ENCODE measurements around the gene TCTN2. TPM values are rescaled to one million over a fixed set of nuclear protein-coding genes. Genes with fewer than 3 reads are reported as not detected.

TCTN2 gene
- total and polyA plus RNA-seq, 2 of the 4 experiments (the other 2 are of a cell fraction), result 8.4 to 13.6 TPM

- no peak overlapping the region for H2AFZ ChIP-seq (replicated peaks; ENCODE audit: low read length, poor library complexity)
- H3K23ac ChIP-seq (ENCODE audit: low read depth, low read length), result no peak overlapping the region
- H3K9me1 ChIP-seq (ENCODE audit: insufficient read depth, low read length), result no peaks in the 10 kb centered on the region; the same call in 1 of the 2 replicates
- H3K79me1 ChIP-seq (ENCODE audit: low read depth in 1 of 2, low read length in 2 of 2), result no peaks in the 10 kb centered on the region
- H3K4me3 ChIP-seq (ENCODE audit: insufficient read depth, low read depth, low read length), result no peak overlapping the region
- H3K4me2 ChIP-seq (ENCODE audit: low read depth, low read length), result no peak overlapping the region
- H3K14ac ChIP-seq (replicated peaks; ENCODE audit: low read depth, low read length), result no peak overlapping the region
- H3K4ac ChIP-seq (ENCODE audit: low read depth, low read length), result no peak overlapping the region
- TF ChIP-seq POLR2A (IDR thresholded peaks at IDR 0.05; ENCODE audit: low read depth, low read length), result no peak
- no peak for TF ChIP-seq MAFK (IDR thresholded peaks at IDR 0.05; ENCODE audit: low read depth, low read length)
- no peak for TF ChIP-seq NFE2L2 (IDR thresholded peaks at IDR 0.05; ENCODE audit: low read depth, low read length)
- no peak for TF ChIP-seq CEBPB (IDR thresholded peaks at IDR 0.05; ENCODE audit: low read depth, low read length)
- H3K9ac ChIP-seq (ENCODE audit: low read depth, low read length), result no peak overlapping the region
- H2AK9ac ChIP-seq (replicated peaks; ENCODE audit: low read depth, low read length, poor library complexity), result no peak overlapping the region
- peaks cover 10% of the 10 kb centered on the region for H3K36me3 ChIP-seq (ENCODE audit: control insufficient read depth, insufficient read depth, low read length)
- no TSS peak for BruUV-seq (replicated peaks)
- dilution Hi-C loops (cut with HindIII; ENCODE audit: low sequenced_read_pairs, unreplicated experiment), result no loop called here
- no peak overlapping the region for H3K18ac ChIP-seq (ENCODE audit: low read depth, low read length)
- H2BK5ac ChIP-seq (ENCODE audit: low read depth, low read length, poor library complexity, severe bottlenecking), result no peak overlapping the region
- POLR2A ChIA-PET (ENCODE audit: unreplicated experiment), result no interaction called here
- CTCF ChIA-PET, result no interaction called here
- no peak overlapping the region for H2BK15ac ChIP-seq (ENCODE audit: low read depth, low read length)
- H2BK120ac ChIP-seq (ENCODE audit: low read depth, low read length), result no peak overlapping the region
- no peaks in the 10 kb centered on the region for H3K27me3 ChIP-seq (ENCODE audit: control insufficient read depth, insufficient read depth, low read length)
- H4K20me1 ChIP-seq (ENCODE audit: insufficient read depth, low read length), result no peaks in the 10 kb centered on the region
- no peak overlapping the region for H3K56ac ChIP-seq (ENCODE audit: extremely low read depth, insufficient read depth, low read length)
- 90% methylated on average over 3 of the region's 8 CpGs; no CpG with 5 or more reads in 1 of the 2 experiments for WGBS, 2 experiments (ENCODE audit: extremely low coverage in 2 of 2, insufficient read length in 1 of 2)
- H3K9me3 ChIP-seq (ENCODE audit: control insufficient read depth, insufficient read depth, low read length), result no peaks in the 10 kb centered on the region
- intact Hi-C loops (cut with micrococcal nuclease), result no loop called here
- no peak overlapping the region for H2AK5ac ChIP-seq (ENCODE audit: low read depth, low read length)
- H4K8ac ChIP-seq (ENCODE audit: low read depth in 2 of 2, low read length in 2 of 2), result no peak overlapping the region
- H3K4me1 ChIP-seq (ENCODE audit: control insufficient read depth, insufficient read depth, low read length), result no peaks in the 10 kb centered on the region
- no peak overlapping the region for H4K91ac ChIP-seq (ENCODE audit: insufficient read depth, low read depth, low read length)
- DNase-seq, result no peak
- no peak overlapping the region for H4K5ac ChIP-seq (ENCODE audit: low read depth, low read length)
- H2BK20ac ChIP-seq (ENCODE audit: low read depth, low read length), result no peak overlapping the region
- no peak overlapping the region for H3K27ac ChIP-seq (ENCODE audit: insufficient read depth, low read length)
- in situ Hi-C loops (cut with MboI; ENCODE audit: low sequenced_read_pairs), result no loop called here
- ATAC-seq (ENCODE audit: low read depth), result no peak
Observed at GRCh38 chr12:123690191-123690840, 19.4 kb downstream of the TCTN2 start.

Data from IMR-90 (cell line).